Neuronal stem cell (in vitro differentiated cells): ENCODE results near the gene ZSWIM7.

Experiments used
- DNase-seq: peaks from one replicate; pipeline ENCODE4 v3.0.0-alpha.2; 2013; ENCODE audit warnings: low spot score
- H2AFZ ChIP-seq: one replicate; pipeline ENCODE4 v1.6.1; 2013; ENCODE audit warnings: mild to moderate bottlenecking, low read length, inconsistent platforms
- H2AK5ac ChIP-seq: 2 replicates; pipeline ENCODE4 v1.6.1; 2013; ENCODE audit warnings: low read depth, mild to moderate bottlenecking, inconsistent platforms, low read length, moderate library complexity, mixed read lengths
- H2BK120ac ChIP-seq: 2 replicates; pipeline ENCODE4 v1.6.1; 2013; ENCODE audit warnings: low read depth, mild to moderate bottlenecking, inconsistent platforms, low read length, moderate library complexity, mixed read lengths
- H2BK12ac ChIP-seq: one replicate; pipeline ENCODE4 v1.6.1; 2013; ENCODE audit warnings: low read length, inconsistent platforms
- H2BK15ac ChIP-seq: 2 replicates; pipeline ENCODE4 v1.6.1; 2013; ENCODE audit warnings: mild to moderate bottlenecking, low read length, inconsistent platforms, mixed read lengths
- H2BK5ac ChIP-seq: one replicate; pipeline ENCODE4 v1.6.1; 2013; ENCODE audit warnings: inconsistent platforms, mild to moderate bottlenecking, low read length, moderate library complexity
- H3K14ac ChIP-seq: one replicate; pipeline ENCODE4 v1.6.1; 2013; ENCODE audit warnings: low read length, inconsistent platforms
- H3K18ac ChIP-seq: 2 replicates; pipeline ENCODE4 v1.6.1; 2013; ENCODE audit warnings: low read length, inconsistent platforms
- H3K23ac ChIP-seq: 2 replicates; pipeline ENCODE4 v1.6.1; 2013; ENCODE audit warnings: low read depth, mild to moderate bottlenecking, mixed read lengths, low read length, inconsistent platforms; ENCODE audit not compliant: poor library complexity
- H3K27ac ChIP-seq: replicated peaks from 3 replicates; pipeline ENCODE4 v1.5.1; 2013; ENCODE audit warnings: low read length, inconsistent platforms
- H3K27me3 ChIP-seq, 3 experiments: 2 replicates each; pipeline ENCODE4 v1.6.1; 2013; ENCODE audit warnings: low read length in 3 of 3, mild to moderate bottlenecking in 2 of 3, inconsistent platforms in 1 of 3, low read depth in 1 of 3, mixed read lengths in 1 of 3, moderate library complexity in 1 of 3; ENCODE audit not compliant: control insufficient read depth in 3 of 3, insufficient read depth in 3 of 3
- H3K36me3 ChIP-seq, 2 donors: replicated peaks in 1 of 2; 2 replicates each; pipeline ENCODE4 v1.6.1; 2013; ENCODE audit warnings: low read length in 2 of 2; ENCODE audit not compliant: control insufficient read depth in 2 of 2, insufficient read depth in 2 of 2
- H3K4ac ChIP-seq: 2 replicates; pipeline ENCODE4 v1.6.1; 2013; ENCODE audit warnings: inconsistent platforms, mild to moderate bottlenecking, low read length, moderate library complexity
- H3K4me1 ChIP-seq, 2 donors: 1 replicate in 1 of 2; 2 replicates in 1 of 2; pipeline ENCODE4 v1.6.1; 2013; ENCODE audit warnings: low read length in 2 of 2, low read depth in 1 of 2; ENCODE audit not compliant: control insufficient read depth in 2 of 2, insufficient read depth in 1 of 2
- H3K4me2 ChIP-seq: one replicate; pipeline ENCODE4 v1.6.1; 2013; ENCODE audit warnings: mild to moderate bottlenecking, low read length, inconsistent platforms; ENCODE audit not compliant: insufficient read depth, poor library complexity, severe bottlenecking
- H3K4me3 ChIP-seq, 2 donors: 2 replicates each; pipeline ENCODE4 v1.5.1; 2013; ENCODE audit warnings: low read length in 2 of 2, mild to moderate bottlenecking in 2 of 2, inconsistent platforms in 1 of 2, moderate library complexity in 1 of 2
- H3K79me1 ChIP-seq: one replicate; pipeline ENCODE4 v1.6.1; 2013; ENCODE audit warnings: low read depth, mild to moderate bottlenecking, inconsistent platforms, low read length, moderate library complexity
- H3K9ac ChIP-seq: one replicate; pipeline ENCODE4 v1.6.1; 2013; ENCODE audit warnings: mild to moderate bottlenecking, low read depth, low read length, inconsistent platforms; ENCODE audit not compliant: poor library complexity
- H3K9me3 ChIP-seq, 2 donors: replicated peaks in 1 of 2; 2 replicates each; pipeline versions ENCODE3 to v1.6.1; 2013; ENCODE audit warnings: low read length in 2 of 2, mild to moderate bottlenecking in 2 of 2, inconsistent platforms in 1 of 2, low read depth in 1 of 2, mixed read lengths in 1 of 2, moderate library complexity in 1 of 2; ENCODE audit not compliant: control insufficient read depth in 2 of 2, insufficient read depth in 1 of 2
- H4K8ac ChIP-seq: one replicate; pipeline ENCODE4 v1.6.1; 2013; ENCODE audit warnings: low read depth, mild to moderate bottlenecking, inconsistent platforms, low read length, moderate library complexity
- H4K91ac ChIP-seq: one replicate; pipeline ENCODE4 v1.6.1; 2013; ENCODE audit warnings: low read length, low read depth, mild to moderate bottlenecking, inconsistent platforms; ENCODE audit not compliant: poor library complexity
- WGBS, 2 donors: extraction: QIAGEN DNeasy Blood & Tissue Kit; methylation state at CpG; one replicate each; pipeline ENCODE4 v1.1.7; 2013; ENCODE audit warnings: missing lambda C conversion rate in 2 of 2, mixed read lengths in 1 of 2; ENCODE audit not compliant: insufficient read length in 2 of 2, insufficient replicate concordance in 1 of 2; ENCODE audit errors: extremely low coverage in 2 of 2; 5-methylcytosine and 5-hydroxymethylcytosine counted together

Gene ZSWIM7

DNA sequence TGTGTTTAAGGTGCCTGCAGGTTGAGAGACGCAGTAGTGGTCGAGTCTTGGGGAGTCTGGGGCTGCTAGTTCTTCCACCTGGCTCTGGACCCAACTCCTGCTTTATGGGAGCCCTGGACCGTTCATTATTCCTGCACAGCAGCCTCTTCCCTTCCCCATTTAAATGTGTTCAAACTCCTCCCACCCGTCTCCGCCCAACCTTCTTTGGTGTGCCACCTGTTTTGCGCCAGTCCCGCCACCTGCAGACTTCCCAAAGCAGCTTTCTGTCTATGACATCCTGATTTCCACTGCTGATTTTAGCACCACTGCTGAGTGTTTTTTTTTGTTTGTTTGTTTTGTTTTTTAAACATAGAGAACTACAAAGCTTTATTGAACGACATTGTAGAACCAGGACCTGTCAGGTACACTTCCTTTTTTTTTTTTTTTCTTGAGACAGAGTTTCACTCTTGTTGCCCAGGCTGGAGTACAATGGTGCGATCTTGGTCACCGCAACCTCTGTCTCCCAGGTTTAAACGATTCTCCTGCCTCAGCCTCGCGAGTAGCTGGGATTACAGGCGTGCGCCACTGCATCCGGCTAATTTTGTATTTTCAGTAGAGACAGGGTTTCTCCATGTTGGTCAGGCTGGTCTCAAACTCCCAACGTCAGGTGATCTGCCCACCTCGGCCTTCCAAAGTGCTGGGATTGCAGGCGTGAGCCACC, 41.7 kb downstream of the ZSWIM7 start:
- H3K18ac ChIP-seq, result peak overlapping the region; percentile 38
- no peak overlapping the region for H2BK5ac ChIP-seq
- H3K4me3 ChIP-seq, result no peak overlapping the region
- no peak overlapping the region for H2BK12ac ChIP-seq
- H4K8ac ChIP-seq, result no peak overlapping the region
- no peaks in the 10 kb centered on the region for H3K79me1 ChIP-seq
- no peak overlapping the region for H4K91ac ChIP-seq
- H3K36me3 ChIP-seq, result no peaks in the 10 kb centered on the region
- H3K4ac ChIP-seq, result no peak overlapping the region
- H3K9ac ChIP-seq, result no peak overlapping the region
- H2AFZ ChIP-seq, result no peak overlapping the region
- WGBS, 2 donors, result no CpG with 5 or more reads among the region's 19 CpGs
- H2BK120ac ChIP-seq, result no peak overlapping the region
- no peak overlapping the region for H3K4me2 ChIP-seq
- peaks cover 0 to 2% of the 10 kb centered on the region in 2 donors for H3K4me1 ChIP-seq
- H2AK5ac ChIP-seq, result peak overlapping the region; percentile 65
- no peak overlapping the region for H3K27ac ChIP-seq
- no peak overlapping the region for H3K23ac ChIP-seq
- no peaks in the 10 kb centered on the region for H3K9me3 ChIP-seq
- peak overlapping the region; percentile 38 for H3K14ac ChIP-seq
- H2BK15ac ChIP-seq, result peak overlapping the region; percentile 10
- DNase-seq, result no peak
- H3K27me3 ChIP-seq, result no peaks in the 10 kb centered on the region

- Histone ChIP-seq H3K4ac (no peak overlapping the region), H3K23ac (no peak overlapping the region), H3K4me3 (no peak overlapping the region), H3K27ac (no peak overlapping the region), H2AFZ (no peak overlapping the region), H4K91ac (no peak overlapping the region), H3K79me1 (no peaks in the 10 kb centered on the region), H3K14ac (peak overlapping the region; percentile 38), H3K27me3 (no peaks in the 10 kb centered on the region), H4K8ac (no peak overlapping the region), H2BK120ac (no peak overlapping the region), H3K4me1 (peaks cover 0 to 4% of the 10 kb centered on the region in 2 donors), H2BK15ac (peak overlapping the region; percentile 10), H3K9me3 (no peaks in the 10 kb centered on the region), H3K4me2 (no peak overlapping the region), H3K9ac (no peak overlapping the region), H2AK5ac (peak overlapping the region; percentile 65), H2BK5ac (no peak overlapping the region), H3K36me3 (no peaks in the 10 kb centered on the region), H2BK12ac (no peak overlapping the region), H3K18ac (peak overlapping the region; percentile 86)
- no CpG with 5 or more reads among the region's 6 CpGs for WGBS, 2 donors
- DNase-seq, result no peak
These were observed 42.3 kb downstream of the ZSWIM7 start for GRCh38 chr17:15957206-15957605.

DNA sequence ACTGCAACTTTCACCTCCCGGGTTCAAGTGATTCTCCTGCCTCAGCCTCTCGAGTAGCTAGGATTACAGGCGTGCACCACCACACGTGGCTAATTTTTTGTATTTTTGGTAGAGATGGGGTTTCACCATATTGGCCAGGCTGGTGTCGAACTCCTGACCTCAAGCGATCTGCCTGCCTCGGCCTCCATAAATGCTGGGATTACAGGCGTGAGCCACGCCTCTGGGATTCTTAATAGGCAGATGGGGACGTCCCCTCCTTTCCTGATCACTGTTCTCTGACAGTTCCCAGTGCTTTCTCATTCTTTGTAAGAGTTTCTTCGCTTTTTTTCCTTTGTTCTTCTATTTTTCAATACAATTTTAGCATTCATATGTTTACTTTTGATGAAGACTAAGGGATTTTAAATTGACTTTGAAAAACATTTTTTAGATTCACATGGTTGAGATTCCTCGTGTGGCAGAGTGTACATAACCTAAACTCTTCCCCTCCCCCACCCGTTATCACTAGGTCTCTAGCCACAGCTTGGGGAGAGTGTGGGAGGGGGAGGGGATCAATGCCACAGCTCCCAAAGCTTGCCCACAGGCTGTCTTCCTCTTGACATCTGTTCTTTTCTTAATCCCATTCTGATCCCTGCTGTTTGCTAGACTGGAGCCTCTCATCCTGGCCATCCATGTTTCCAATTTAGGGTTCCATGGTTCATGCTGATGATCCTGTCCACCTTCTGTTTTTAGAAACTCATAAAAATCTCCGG, 43.5 kb downstream of the ZSWIM7 start:
- H2BK120ac ChIP-seq, result no peak overlapping the region
- no peak overlapping the region for H2AK5ac ChIP-seq
- peaks cover 0 to 5% of the 10 kb centered on the region in 2 donors for H3K4me1 ChIP-seq
- no peak overlapping the region for H3K9ac ChIP-seq
- H3K27me3 ChIP-seq, result no peaks in the 10 kb centered on the region
- H3K79me1 ChIP-seq, result no peaks in the 10 kb centered on the region
- H3K4me2 ChIP-seq, result no peak overlapping the region
- no peak overlapping the region for H2BK15ac ChIP-seq
- no peak overlapping the region for H3K4ac ChIP-seq
- H3K23ac ChIP-seq, result no peak overlapping the region
- no peak overlapping the region for H3K27ac ChIP-seq
- no peaks in the 10 kb centered on the region for H3K9me3 ChIP-seq
- H3K36me3 ChIP-seq, result no peaks in the 10 kb centered on the region
- H3K14ac ChIP-seq, result no peak overlapping the region
- no peak overlapping the region for H4K91ac ChIP-seq
- H3K18ac ChIP-seq, result no peak overlapping the region
- no peak overlapping the region for H3K4me3 ChIP-seq
- H4K8ac ChIP-seq, result no peak overlapping the region
- no peak for DNase-seq
- WGBS, 2 donors, result no CpG with 5 or more reads among the region's 14 CpGs
- H2AFZ ChIP-seq, result no peak overlapping the region
- no peak overlapping the region for H2BK12ac ChIP-seq
- no peak overlapping the region for H2BK5ac ChIP-seq

DNA sequence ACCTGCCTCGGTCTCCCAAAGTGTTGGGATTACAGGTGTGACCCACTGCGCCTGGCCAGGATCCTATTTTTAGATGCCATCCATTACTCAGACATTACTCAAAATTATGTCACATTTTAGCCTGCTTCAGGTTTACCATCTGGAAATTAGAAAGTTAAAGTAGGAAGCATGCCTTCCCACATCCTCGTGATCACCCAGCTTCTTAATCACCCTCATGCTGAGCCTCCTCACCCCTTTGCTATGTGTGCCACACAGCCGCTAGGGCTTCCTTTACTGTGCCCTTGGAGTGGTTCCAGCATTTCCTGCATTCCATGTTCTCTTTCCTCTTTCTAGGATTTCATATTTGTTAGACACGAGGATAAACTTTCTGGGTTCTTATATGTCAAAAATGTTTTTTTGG, 45.3 kb downstream of the ZSWIM7 start:
- Histone ChIP-seq H3K4me1 (peaks cover 0 to 5% of the 10 kb centered on the region in 2 donors), H2BK12ac (no peak overlapping the region), H3K79me1 (no peaks in the 10 kb centered on the region)

More for the DNA sequence above, 45.3 kb downstream of the ZSWIM7 start:
- H3K18ac ChIP-seq, result no peak overlapping the region
- no peak overlapping the region for H2AFZ ChIP-seq
- DNase-seq, result no peak
- H3K36me3 ChIP-seq, result no peaks in the 10 kb centered on the region
- no peaks in the 10 kb centered on the region for H3K9me3 ChIP-seq
- no peak overlapping the region for H4K91ac ChIP-seq
- H3K4ac ChIP-seq, result no peak overlapping the region
- H2BK120ac ChIP-seq, result no peak overlapping the region
- no peak overlapping the region for H2BK15ac ChIP-seq
- H3K14ac ChIP-seq, result no peak overlapping the region
- no peak overlapping the region for H4K8ac ChIP-seq
- no peak overlapping the region for H3K4me3 ChIP-seq
- H3K9ac ChIP-seq, result no peak overlapping the region
- H3K23ac ChIP-seq, result no peak overlapping the region
- no peak overlapping the region for H2BK5ac ChIP-seq
- WGBS, 2 donors, result no CpG with 5 or more reads among the region's 5 CpGs
- no peak overlapping the region for H2AK5ac ChIP-seq
- no peak overlapping the region for H3K27ac ChIP-seq
- H3K4me2 ChIP-seq, result no peak overlapping the region
- H3K27me3 ChIP-seq, result no peaks in the 10 kb centered on the region
